Fibroblast of the aortic adventitia (primary cell): ENCODE measurements around the gene DNMT1. TPM values are rescaled to one million over a fixed set of nuclear protein-coding genes. Genes with fewer than 3 reads are reported as not detected.
A peak's percentile ranks its signal among the peaks of the same experiment; 100 is the strongest.

ENCODE experiments used
- DNase-seq: peaks from one replicate; pipeline ENCODE4 v3.0.0-alpha.2; 2010; ENCODE audit warnings: low read depth
- H3K4me3 ChIP-seq: 2 replicates; pipeline ENCODE4 v1.5.1; 2011; ENCODE audit warnings: low read depth, mild to moderate bottlenecking, control low read depth, low read length, moderate library complexity
- total RNA-seq: library from RNA; depleted of rRNA; stranded (reverse); fragments of >200 nt; gene quantifications from 2 replicates; pipeline ENCODE4 v1.2.3, GENCODE V29; 2012; ENCODE audit warnings: low replicate concordance
- TF ChIP-seq, protein P1 (sequence below): IDR thresholded peaks from 2 replicates; pipeline ENCODE4 v1.5.1; 2011; ENCODE audit warnings: mild to moderate bottlenecking, low read length, control low read depth, inconsistent platforms; ENCODE audit not compliant: insufficient read depth

The DNMT1 gene
- total RNA-seq, 1 donor: 116 TPM

DNA sequence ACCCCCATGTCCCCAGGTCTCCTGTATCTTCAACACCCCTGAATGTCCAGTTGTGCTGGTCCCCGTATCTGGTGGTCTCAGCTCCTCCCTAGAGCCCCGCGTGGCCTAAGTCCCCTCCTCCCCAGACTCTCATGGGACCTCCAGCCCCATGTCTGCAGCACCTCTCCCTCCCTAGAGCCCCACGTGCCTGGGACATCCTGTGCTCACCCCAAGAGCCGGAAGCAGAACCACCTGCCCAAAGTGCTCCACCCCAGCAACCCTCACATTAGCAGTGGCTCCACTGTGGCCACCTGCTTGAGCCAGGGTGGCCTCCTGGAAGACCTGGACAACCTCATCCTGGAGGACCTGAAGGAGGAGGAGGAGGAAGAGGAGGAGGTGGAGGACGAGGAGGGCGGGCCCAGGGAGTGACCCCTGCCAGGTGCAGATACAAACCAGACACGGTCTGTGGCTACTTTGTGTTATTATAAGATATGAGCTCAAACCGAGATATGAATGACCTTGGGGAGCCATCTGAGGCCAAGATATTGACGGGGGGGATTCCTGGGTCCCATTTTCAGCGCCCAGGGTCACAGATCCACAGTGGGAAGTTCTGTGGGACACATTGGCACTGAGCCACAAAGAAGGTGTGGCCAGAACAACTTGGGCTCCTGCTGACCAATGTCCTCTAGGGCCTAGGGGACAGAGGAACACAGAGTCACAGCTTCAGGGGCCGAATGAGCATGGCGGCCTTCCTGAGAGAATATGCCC is 102.7 kb downstream of the DNMT1 start:
- DNase-seq: no peak
- TF ChIP-seq, protein P1, sequence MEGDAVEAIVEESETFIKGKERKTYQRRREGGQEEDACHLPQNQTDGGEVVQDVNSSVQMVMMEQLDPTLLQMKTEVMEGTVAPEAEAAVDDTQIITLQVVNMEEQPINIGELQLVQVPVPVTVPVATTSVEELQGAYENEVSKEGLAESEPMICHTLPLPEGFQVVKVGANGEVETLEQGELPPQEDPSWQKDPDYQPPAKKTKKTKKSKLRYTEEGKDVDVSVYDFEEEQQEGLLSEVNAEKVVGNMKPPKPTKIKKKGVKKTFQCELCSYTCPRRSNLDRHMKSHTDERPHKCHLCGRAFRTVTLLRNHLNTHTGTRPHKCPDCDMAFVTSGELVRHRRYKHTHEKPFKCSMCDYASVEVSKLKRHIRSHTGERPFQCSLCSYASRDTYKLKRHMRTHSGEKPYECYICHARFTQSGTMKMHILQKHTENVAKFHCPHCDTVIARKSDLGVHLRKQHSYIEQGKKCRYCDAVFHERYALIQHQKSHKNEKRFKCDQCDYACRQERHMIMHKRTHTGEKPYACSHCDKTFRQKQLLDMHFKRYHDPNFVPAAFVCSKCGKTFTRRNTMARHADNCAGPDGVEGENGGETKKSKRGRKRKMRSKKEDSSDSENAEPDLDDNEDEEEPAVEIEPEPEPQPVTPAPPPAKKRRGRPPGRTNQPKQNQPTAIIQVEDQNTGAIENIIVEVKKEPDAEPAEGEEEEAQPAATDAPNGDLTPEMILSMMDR: no peak
- H3K4me3 ChIP-seq: no peak overlapping the region

DNA sequence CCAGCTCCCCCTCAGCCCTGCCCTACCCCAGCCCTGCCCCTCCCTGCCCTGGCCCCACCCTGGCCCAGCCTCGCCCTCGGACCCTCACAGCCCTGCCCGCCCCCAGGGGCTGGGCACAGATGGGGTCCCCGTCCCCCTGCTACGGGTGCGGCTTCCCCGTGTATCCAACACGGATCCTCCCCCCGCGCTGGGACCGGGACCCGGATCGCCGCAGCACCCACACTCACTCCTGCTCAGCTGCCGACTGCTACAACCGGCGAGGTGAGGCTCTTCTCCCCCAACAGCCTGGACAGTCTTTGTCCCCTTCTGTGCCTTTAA is 103.4 kb downstream of the DNMT1 start:
- H3K4me3 ChIP-seq: no peak overlapping the region
- TF ChIP-seq, protein P1: no peak
- no peak for DNase-seq

DNA sequence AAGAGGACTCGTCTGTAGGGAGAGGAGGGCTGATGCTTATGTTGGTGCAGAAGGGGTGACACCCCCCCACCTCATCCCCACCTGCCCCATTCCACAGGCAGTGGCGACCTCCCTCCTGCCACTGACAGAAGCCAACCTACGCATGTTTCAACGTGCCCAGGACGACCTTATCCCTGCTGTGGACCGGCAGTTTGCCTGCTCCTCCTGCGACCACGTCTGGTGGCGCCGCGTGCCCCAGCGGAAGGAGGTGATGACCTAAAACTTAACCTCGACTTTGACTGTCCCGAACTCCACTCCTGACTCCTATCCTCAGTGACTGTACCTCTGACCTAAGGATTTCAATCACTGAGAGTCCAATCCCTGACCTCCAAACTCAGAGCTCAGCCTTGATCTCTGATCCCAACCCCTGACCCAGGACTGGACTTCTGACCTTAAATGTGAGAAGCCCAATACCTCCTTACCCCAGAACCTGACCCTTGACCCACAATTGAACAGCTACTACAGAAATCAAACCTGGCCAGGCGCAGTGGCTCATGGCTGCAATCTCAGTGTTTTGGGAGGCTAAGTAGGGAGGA is 104.9 kb downstream of the DNMT1 start:
- TF ChIP-seq, protein P1: no peak
- no peak overlapping the region for H3K4me3 ChIP-seq
- no peak for DNase-seq

DNA sequence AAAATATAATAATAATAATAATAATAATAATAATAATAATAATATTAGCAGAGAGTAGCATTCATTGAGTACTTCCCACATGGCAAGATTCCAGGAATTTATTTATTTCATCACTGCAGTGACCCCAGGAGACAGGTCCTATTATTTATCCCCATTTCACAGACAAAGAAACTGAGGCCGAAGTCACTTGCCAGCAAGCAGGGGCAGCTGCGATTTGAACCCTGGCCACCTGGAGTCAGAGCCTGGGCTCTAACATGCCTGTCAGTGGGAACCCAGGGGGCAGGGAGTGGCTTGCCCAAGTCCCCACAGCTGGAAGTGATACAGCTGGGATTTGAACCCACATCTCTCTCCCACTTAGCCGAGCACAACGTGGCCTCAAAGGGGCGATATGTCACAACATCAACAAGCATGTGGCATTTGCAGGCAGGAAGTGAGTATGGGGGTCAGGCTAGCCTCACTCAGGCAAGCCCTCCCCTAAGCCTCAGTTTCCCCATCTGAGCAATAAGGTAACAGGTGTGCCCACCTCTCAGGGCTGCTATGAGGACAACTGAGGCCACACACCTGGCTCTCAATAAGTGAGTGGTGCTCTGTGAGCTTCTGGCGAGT is 105.7 kb downstream of the DNMT1 start:
- TF ChIP-seq, protein P1: no peak
- DNase-seq: no peak

DNA sequence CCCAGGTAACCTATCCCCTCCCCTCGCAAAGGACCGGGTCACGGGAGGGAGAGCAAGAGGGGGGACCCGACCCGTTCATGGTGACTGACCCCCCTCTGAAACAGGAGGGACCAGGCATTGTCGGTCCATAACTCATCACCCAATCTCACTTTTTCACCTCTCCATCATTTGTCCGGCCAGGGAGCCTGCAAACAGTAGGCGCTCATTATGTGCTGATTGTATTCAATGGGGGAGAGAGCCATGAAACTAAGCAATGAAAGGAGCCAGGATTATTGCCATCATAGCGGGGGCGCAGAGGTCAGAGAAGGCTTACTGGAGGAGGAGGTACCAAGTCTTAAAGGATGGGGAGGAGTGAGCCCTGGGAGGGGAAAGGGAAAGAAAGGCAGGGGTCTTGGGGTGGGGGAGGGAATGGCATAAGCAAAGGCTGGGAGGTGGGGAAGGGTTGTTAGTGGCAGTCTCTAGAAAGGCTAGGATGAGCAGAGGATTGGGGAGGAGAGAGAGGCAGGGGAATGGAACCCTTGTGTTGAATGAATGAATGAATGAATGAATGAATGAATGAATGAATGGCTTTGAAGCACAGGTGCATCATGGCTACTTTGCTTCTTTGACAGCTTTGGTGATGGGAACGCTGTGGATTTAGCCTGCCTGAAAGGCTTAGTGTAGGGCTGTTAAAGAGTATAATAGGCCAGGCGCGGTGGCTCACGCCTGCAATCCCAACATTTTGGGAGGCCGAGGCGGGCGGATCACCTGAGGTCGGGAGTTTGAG is 107.3 kb downstream of the DNMT1 start:
- H3K4me3 ChIP-seq: peak overlapping the region; percentile 92
- TF ChIP-seq, protein P1: no peak
- no peak for DNase-seq

More for the DNA sequence above, 105.7 kb downstream of the DNMT1 start:
- H3K4me3 ChIP-seq: no peak overlapping the region

DNA sequence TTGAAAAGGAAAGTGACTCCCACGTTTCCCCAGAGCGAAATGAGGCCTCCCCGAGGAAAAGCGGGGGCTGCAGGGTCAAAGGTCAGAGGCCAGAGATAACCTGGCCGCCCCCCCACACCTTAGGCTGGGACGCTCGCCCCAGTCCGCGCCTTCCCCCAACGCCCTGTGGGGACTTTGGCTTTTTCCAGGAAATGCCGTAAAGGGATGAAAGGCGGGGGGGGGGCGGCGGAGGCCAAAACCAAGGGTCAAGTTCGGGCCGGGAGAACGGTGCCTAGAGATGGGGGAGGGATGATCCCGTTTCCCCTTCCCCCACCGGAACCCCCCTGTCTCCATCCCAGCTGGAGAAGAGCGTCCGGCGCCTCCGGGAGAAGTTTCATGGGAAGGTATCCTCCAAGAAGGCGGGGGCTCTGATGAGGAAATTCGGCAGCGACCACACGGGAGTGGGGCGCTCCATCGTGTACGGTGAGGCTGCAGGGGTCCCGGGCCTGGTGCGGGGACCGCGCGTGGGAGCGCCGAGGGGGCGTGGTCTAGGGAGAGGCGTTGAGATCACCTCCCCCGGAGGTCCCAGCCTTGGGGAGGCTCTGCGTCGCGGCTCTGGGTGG is 108.1 kb downstream of the DNMT1 start:
- peak overlapping the region; percentile 92 for H3K4me3 ChIP-seq
- DNase-seq: no peak
- TF ChIP-seq, protein P1: no peak
